Stimulated activated CD4-positive, alpha-beta T cell treated with anti-CD3 and anti-CD28 coated beads, Interleukin-4, amount 100 ng/mL, for 4 hours (primary cell): Measurements from ENCODE around the gene PKD2L1.
A peak's percentile ranks its signal among the peaks of the same experiment; 100 is the strongest.
"Not testable (repeated sequence)": the region's sequence is repeated elsewhere in the genome, so short reads cannot be mapped to it uniquely, and the experiment has no call there.

Experiments used
- DNase-seq, 2 experiments: peaks; one replicate each; pipeline ENCODE4 v3.0.0-alpha.2; 2020

Gene PKD2L1

GRCh38 chr10:100330079-100330478, at the start of gene PKD2L1:
PKD2L1 (minus strand) TSS chr10:100330228; CDS start chr10:100330103, 125 bp downstream.
- DNase-seq = no peak

- DNase-seq = no peak
Observed at GRCh38 chr10:100377830-100378229, 47.8 kb upstream of the PKD2L1 start.

GRCh38 chr10:100376656-100377055, 46.6 kb upstream of the PKD2L1 start:
- not testable (repeated sequence) for DNase-seq

GRCh38 chr10:100374677-100375353, 44.8 kb upstream of the PKD2L1 start:
- not testable (repeated sequence) for DNase-seq

GRCh38 chr10:100374200-100374655, 44.2 kb upstream of the PKD2L1 start:
- DNase-seq = no peak

- DNase-seq = peak; percentile 80 to 85
Observed at GRCh38 chr10:100373298-100374199, 43.5 kb upstream of the PKD2L1 start.

- no peak for DNase-seq
Observed at GRCh38 chr10:100372415-100373297, 42.6 kb upstream of the PKD2L1 start.

- DNase-seq = no peak
Observed at GRCh38 chr10:100371482-100372027, 41.5 kb upstream of the PKD2L1 start.

- peak; percentile 37 for DNase-seq
Observed at GRCh38 chr10:100370714-100371481, 40.9 kb upstream of the PKD2L1 start.

GRCh38 chr10:100368721-100369120, 38.7 kb upstream of the PKD2L1 start:
- DNase-seq = no peak

- no peak for DNase-seq
Observed at GRCh38 chr10:100364735-100365391, 34.8 kb upstream of the PKD2L1 start.

- no peak for DNase-seq
Observed at GRCh38 chr10:100364175-100364574, 34.1 kb upstream of the PKD2L1 start.

GRCh38 chr10:100362570-100363496, 32.8 kb upstream of the PKD2L1 start:
- no peak for DNase-seq

- DNase-seq = no peak
Observed at GRCh38 chr10:100360234-100360633, 30.2 kb upstream of the PKD2L1 start.

- no peak for DNase-seq
Observed at GRCh38 chr10:100359529-100360150, 29.6 kb upstream of the PKD2L1 start.

- no peak for DNase-seq
Observed at GRCh38 chr10:100359030-100359432, 29.0 kb upstream of the PKD2L1 start.

- no peak for DNase-seq
Observed at GRCh38 chr10:100357059-100357858, 27.2 kb upstream of the PKD2L1 start.
